Peyer's patch (tissue), 4 donors: ENCODE results near the gene MRPS15.

Source experiments
- POLR2A ChIP-seq, 2 donors: fragments of 450-650 bp; IDR thresholded peaks; one replicate each; pipeline ENCODE4 v1.5.1; 2017; ENCODE audit warnings: antibody characterized with exemption in 2 of 2, mild to moderate bottlenecking in 2 of 2, moderate library complexity in 2 of 2
- TF ChIP-seq, protein P1 (sequence below), 6 experiments: fragments of 450-650 bp in 4 of 6; fragments of 200-600 bp in 2 of 6; sonication (generic) in 1 of 6; IDR thresholded peaks; one replicate each; pipeline ENCODE4 v1.5.1; 2017 to 2019; ENCODE audit warnings: antibody characterized with exemption in 6 of 6, mild to moderate bottlenecking in 3 of 6, moderate library complexity in 1 of 6

DNA sequence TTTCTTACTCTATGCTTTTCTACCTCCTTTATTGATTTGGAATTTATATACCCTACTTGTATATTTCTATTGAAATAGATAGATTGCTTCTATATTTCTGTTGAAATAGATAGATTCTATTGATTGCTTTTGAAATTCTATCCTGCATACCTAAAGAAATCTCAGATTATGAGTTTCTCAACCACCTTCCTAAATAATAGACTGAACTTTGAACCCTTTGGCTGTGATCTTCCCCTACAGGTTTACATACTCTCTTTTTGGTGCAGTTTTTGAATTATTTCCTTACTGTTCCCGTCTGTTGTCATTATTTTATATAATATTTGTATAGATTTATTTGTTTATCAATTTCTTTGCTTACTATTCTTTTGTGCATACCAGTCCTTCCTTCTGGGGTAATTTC is 39.0 kb upstream of the MRPS15 start:
- TF ChIP-seq, protein P1, sequence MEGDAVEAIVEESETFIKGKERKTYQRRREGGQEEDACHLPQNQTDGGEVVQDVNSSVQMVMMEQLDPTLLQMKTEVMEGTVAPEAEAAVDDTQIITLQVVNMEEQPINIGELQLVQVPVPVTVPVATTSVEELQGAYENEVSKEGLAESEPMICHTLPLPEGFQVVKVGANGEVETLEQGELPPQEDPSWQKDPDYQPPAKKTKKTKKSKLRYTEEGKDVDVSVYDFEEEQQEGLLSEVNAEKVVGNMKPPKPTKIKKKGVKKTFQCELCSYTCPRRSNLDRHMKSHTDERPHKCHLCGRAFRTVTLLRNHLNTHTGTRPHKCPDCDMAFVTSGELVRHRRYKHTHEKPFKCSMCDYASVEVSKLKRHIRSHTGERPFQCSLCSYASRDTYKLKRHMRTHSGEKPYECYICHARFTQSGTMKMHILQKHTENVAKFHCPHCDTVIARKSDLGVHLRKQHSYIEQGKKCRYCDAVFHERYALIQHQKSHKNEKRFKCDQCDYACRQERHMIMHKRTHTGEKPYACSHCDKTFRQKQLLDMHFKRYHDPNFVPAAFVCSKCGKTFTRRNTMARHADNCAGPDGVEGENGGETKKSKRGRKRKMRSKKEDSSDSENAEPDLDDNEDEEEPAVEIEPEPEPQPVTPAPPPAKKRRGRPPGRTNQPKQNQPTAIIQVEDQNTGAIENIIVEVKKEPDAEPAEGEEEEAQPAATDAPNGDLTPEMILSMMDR (IDR thresholded peaks at IDR 0.05): no peak
- TF ChIP-seq POLR2A (IDR thresholded peaks at IDR 0.05): no peak
